ENCODE results near the gene CD300LG. TPM values are rescaled to one million over a fixed set of nuclear protein-coding genes. Genes with fewer than 3 reads are reported as not detected.
"Not testable (repeated sequence)": the region's sequence is repeated elsewhere in the genome, so short reads cannot be mapped to it uniquely, and the experiment has no call there.

The CD300LG gene
- total and polyA plus RNA-seq, 8 donors, result 0.09 to 4.3 (median 0.43) TPM

DNA sequence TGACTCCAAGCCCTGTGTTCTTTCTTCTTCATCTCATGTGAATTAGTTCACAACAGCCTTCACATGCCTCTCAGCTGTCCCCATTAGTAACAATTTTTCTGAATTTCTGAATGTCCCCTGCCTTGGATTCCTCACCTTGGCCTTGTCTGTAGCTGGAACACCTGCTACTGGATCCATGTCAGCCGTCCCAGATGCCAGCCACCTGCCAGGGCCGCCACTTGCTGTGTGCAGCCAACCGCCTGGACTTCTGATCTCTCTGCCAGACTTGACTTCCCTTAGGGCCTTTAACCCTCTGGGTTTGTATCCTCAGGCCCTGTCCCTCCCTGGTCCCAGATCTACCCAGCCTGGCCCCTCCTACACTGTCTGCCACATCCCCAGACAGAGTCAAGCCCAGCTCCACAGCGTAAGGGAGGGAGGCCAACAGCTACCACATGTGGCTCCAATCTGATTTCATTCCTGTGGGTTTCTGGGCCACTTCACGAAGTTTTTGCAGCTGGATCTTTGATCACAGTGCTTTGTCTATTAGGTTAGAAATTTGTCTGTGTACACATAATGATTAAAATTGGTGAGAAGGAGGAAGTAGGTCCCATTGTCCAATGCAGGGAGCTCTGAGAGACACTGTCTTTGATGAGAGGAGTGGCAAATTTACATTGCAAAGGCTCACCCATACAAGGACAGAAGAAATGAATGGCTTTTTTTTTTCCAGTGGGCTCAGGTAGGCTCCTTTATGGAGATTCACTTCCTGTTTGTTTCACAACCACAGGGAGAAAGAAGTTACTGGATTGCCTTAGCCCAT is 45.1 kb downstream of the CD300LG start:
- FAIRE-seq, result no peak
- WGBS, 2 donors, result 46 to 47% methylated on average over 5 of the region's 5 CpGs
- H3K27ac ChIP-seq, result no peak overlapping the region
- TF ChIP-seq, protein P1, sequence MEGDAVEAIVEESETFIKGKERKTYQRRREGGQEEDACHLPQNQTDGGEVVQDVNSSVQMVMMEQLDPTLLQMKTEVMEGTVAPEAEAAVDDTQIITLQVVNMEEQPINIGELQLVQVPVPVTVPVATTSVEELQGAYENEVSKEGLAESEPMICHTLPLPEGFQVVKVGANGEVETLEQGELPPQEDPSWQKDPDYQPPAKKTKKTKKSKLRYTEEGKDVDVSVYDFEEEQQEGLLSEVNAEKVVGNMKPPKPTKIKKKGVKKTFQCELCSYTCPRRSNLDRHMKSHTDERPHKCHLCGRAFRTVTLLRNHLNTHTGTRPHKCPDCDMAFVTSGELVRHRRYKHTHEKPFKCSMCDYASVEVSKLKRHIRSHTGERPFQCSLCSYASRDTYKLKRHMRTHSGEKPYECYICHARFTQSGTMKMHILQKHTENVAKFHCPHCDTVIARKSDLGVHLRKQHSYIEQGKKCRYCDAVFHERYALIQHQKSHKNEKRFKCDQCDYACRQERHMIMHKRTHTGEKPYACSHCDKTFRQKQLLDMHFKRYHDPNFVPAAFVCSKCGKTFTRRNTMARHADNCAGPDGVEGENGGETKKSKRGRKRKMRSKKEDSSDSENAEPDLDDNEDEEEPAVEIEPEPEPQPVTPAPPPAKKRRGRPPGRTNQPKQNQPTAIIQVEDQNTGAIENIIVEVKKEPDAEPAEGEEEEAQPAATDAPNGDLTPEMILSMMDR (IDR thresholded peaks at IDR 0.05), result no peak
- no peaks in the 10 kb centered on the region for H3K36me3 ChIP-seq
- peak; percentile 53 to 94 (median 85) for ATAC-seq
- intact Hi-C loops (cut with DNase I), result no loop called here
- DNase-seq, result peak in 2 of 6 donors; percentile 50 to 58
- no peak overlapping the region for H3K4me3 ChIP-seq
- H3K27me3 ChIP-seq, result no peaks in the 10 kb centered on the region
- no peaks in the 10 kb centered on the region for H3K4me1 ChIP-seq
- no peaks in the 10 kb centered on the region for H3K9me3 ChIP-seq

DNA sequence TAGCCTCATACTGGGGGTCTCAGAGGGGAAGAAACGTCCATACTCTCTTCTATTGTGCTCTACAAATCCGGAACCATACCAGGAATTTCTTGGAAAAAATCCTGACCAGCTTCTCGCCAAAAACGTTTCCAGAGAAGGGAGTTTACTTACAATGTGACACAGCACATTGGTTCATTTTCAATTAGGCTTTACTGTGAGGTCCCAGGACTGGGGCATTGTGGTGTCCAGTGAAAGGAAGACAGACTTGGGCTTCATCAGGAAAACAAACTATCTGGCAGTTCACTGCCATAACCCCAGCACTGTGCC is 45.6 kb downstream of the CD300LG start:
- TF ChIP-seq, protein P1 (IDR thresholded peaks at IDR 0.05), result no peak
- H3K27ac ChIP-seq, result no peak overlapping the region
- no peaks in the 10 kb centered on the region for H3K27me3 ChIP-seq
- no peak for DNase-seq
- FAIRE-seq, result no peak
- ATAC-seq, result no peak
- WGBS, 2 donors, result 53 to 66% methylated on average over 4 of the region's 4 CpGs
- intact Hi-C loops (cut with DNase I), result no loop called here
- H3K9me3 ChIP-seq, result no peaks in the 10 kb centered on the region
- H3K36me3 ChIP-seq, result no peaks in the 10 kb centered on the region
- H3K4me1 ChIP-seq, result no peaks in the 10 kb centered on the region
- H3K4me3 ChIP-seq, result no peak overlapping the region

DNA sequence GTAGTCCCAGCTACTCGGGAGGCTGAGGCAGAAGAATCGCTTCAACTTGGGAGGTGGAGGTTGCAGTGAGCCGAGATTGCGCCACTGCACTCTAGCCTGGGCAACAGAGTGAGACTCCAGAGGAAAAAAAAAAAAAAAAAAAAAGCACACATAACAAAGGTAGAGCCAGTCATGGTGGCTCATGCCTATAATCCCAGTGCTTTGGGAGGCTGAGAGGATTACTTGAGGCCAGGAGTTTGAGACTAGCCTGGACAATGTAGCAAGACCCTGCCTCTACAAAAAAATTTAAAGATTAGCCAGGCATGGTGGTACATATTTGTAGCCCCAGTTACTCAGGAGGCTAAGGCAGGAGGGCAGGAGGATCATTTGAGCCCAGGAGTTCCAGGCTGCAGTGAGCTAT is 47.5 kb downstream of the CD300LG start:
- H3K27me3 ChIP-seq; H3K36me3 ChIP-seq; DNase-seq; H3K9me3 ChIP-seq; intact Hi-C loops (cut with DNase I); H3K4me3 ChIP-seq; ATAC-seq; FAIRE-seq; H3K27ac ChIP-seq; H3K4me1 ChIP-seq: not testable (repeated sequence)
- WGBS, 2 donors, result 89 to 90% methylated on average over 4 of the region's 4 CpGs

DNA sequence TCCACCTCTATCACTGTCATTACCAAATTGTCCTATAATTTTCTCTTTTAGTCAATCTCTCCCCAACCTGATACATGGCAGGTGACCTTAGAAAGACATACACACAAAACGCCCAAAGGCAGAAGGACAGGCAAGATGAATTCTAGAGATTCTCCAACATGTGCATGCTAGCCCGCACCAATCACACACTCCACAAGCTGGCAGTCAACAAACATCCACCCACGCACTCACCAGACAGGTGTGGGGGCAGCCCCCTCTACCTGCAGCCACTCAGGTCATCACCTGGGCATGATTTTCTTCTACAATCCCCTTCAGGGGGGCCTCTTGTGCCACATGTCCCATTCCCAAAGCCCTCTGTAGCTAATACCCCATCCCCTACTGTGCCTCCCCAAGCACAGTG is 50.9 kb downstream of the CD300LG start:
- TF ChIP-seq, protein P1 (IDR thresholded peaks at IDR 0.05), result no peak
- no peak overlapping the region for H3K4me3 ChIP-seq
- no peaks in the 10 kb centered on the region for H3K4me1 ChIP-seq
- FAIRE-seq (no peak), ATAC-seq (no peak), DNase-seq (no peak)
- WGBS, 2 donors, result 82 to 88% methylated on average over 3 of the region's 3 CpGs
- no peaks in the 10 kb centered on the region for H3K27me3 ChIP-seq
- H3K9me3 ChIP-seq, result no peaks in the 10 kb centered on the region
- no peaks in the 10 kb centered on the region for H3K36me3 ChIP-seq
- H3K27ac ChIP-seq, result no peak overlapping the region
- intact Hi-C loops (cut with DNase I), result no loop called here

DNA sequence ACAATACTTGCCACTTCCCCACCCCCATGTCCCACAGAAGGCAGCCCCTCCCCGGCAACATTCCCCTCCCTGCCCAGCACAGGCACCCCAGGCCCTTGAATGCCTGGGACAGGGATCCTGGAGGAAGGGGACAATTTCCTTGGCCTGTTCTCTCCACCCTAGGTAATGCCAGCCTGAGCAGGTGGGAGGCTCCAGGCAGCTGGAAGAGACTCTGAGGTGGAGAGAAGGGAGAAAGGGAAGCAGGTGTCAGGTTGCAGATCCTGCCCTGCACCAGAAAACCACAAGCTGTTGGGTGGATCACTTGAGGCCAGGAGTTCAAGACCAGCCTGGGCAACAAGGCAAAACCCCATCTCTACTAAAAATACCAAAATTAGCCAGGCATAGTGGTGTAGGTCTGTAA is 51.5 kb downstream of the CD300LG start:
- Histone ChIP-seq H3K27me3 (no peaks in the 10 kb centered on the region), H3K36me3 (no peaks in the 10 kb centered on the region), H3K9me3 (no peaks in the 10 kb centered on the region), H3K4me1 (no peaks in the 10 kb centered on the region), H3K27ac (no peak overlapping the region), H3K4me3 (no peak overlapping the region)
- TF ChIP-seq, protein P1 (IDR thresholded peaks at IDR 0.05), result no peak
- ATAC-seq (no peak), DNase-seq (no peak), FAIRE-seq (no peak)
- intact Hi-C loops (cut with DNase I), result no loop called here
- 57 to 62% methylated on average over 1 of the region's 1 CpG for WGBS, 2 donors

Measured in pancreas (tissue), 10 donors.